HG02943 (cell line): ENCODE data around the gene PHAX.
"Not testable (repeated sequence)": the region's sequence is repeated elsewhere in the genome, so short reads cannot be mapped to it uniquely, and the experiment has no call there.

Source experiments
- ATAC-seq: cut with Tn5 transposase; IDR thresholded peaks from one replicate; pipeline ENCODE4 v1.9.1; 2021; ENCODE audit warnings: mild to moderate bottlenecking, low read depth, moderate library complexity; ENCODE audit not compliant: unreplicated experiment

The PHAX gene

DNA sequence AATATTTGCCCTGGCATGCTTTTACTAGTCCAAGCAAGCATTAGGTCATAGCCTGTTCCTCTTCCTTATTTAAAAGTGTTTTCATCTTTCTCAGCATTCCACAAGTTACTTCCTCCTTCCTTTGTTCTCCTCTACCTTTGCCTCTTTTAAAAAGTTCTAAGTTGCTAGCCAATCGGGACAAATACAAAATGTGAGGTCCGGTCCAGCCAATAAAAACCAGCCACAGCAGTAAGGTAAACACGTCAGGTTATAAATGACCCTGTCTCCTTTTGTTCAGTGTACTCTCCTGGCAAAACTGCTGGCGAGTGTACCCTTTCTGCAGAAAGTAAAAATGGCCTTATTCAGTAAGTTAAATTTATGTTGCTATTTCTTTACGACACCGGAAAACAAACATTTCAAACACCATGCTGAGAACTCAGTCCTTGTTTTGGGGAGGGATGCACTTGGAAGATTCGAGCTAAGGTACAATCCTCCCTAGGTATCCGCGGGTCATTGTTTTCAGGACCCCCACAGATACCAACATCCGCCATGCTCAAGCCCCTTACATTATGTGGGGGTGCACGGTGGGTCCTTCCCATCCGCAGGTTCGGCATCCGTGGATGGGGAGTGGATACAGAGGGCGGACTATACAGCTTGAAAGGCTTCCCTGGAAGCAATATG is 646 bp upstream of the PHAX start:
- not testable (repeated sequence) for ATAC-seq

- ATAC-seq = no peak
These were observed 2.8 kb downstream of the PHAX start for GRCh38 chr5:126603402-126603991.

DNA sequence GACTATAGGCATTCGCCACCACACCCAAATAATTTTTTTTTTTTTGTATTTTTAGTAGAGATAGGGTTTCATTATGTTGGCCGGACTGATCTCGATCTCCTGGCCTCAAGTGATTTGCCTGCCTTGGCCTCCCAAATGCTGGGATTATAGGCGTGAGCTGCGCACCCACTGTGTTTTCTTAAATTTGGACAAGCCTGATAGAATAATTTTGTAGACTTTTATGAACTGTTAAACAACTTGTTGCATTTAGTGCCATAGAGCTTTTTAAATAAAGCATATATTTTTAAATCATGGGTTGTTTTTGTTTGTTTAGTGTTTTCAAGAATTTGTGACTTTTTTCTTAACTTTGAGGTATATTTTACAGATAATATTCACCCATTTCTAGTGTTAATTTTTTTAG is 4.8 kb downstream of the PHAX start:
- no peak for ATAC-seq

- no peak for ATAC-seq
These were observed 9.4 kb downstream of the PHAX start for GRCh38 chr5:126610160-126610559.

GRCh38 chr5:126610616-126611015 is 9.9 kb downstream of the PHAX start:
- ATAC-seq = no peak

DNA sequence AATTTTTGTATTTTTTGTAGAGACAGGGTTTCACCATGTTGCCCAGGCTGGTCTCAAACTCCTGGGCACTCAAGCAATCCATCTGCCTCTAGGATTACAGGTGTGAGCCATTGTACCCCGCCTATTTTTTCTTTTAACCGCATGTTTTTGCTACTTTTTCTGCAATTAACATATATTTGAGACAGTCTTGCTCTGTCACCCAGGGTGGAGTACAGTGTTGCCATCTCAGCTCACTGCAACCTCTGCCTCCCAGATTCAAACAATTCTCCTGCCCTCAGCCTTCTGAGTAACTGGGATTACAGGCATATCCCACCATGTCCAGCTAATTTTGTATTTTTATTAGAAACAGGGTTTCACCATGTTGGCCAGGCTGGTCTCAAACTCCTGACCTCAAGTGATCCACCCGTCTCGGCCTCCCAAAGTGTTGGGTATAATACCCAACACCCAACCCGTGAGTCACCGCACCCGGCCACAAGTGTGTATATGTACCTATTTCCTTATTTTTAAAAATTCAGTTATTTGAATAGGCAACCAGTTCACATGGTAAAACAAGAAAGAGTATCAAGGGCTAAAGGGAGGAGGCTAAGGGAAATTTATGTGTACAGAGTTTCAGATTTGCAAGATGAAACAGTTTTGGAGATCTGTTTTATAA is 13.3 kb downstream of the PHAX start:
- ATAC-seq = no peak

DNA sequence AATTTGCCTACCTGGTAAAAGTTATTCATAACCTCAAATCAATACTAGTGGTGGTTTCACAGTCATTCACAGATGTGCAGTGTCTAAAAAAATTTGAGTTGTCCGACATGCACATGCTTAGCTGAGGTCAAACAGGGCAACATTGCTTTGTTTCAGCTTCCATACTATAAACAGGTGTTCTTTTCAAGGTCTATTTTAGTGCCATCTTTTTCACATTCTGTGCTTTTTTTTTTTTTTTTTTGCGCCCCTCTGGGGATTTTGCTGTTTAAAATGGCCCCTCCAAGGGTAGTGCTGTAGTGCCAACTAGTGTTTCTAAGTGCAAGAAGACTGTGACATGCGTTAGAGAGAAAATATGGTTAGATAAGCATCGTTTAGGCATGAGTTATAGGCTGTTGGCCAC is 14.5 kb downstream of the PHAX start:
- ATAC-seq = peak; percentile 92

DNA sequence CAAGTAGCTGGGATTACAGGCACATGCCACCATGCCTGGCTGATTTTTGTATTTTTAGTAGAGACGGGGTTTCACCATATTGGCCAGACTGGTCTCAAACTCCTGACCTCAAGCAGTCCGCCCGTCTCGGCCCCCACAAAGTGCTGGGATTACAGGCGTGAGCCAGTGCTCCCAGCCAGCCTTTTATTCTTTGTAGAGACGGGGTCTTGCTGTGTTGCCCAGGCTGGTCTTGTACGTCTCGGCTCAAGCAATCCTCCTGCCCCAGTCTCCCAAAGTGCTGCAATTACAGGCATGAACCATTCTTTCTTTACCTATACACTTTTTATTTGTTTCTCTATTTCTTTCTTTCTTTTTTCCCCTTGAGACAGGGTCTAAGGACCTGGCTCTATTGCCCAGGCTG is 16.9 kb downstream of the PHAX start:
- ATAC-seq = not testable (repeated sequence)

GRCh38 chr5:126619781-126620180 is 19.0 kb downstream of the PHAX start:
- ATAC-seq = no peak

DNA sequence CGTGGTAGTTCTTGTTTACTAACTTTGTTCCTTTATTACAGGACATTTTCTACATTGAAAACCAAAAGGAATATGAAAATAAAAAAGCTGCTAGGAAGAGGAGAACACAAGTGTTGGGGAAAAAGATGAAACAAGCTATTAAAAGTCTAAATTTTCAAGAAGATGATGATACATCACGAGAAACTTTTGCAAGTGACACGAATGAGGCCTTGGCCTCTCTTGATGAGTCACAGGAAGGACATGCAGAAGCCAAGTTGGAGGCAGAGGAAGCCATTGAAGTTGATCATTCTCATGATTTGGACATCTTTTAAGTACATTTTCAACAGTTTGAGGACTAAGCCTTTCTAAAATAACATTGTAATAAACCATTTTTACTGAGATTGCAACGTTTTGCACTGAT is 23.8 kb downstream of the PHAX start:
- no peak for ATAC-seq

- ATAC-seq = no peak
These were observed 27.4 kb downstream of the PHAX start for GRCh38 chr5:126628102-126628501.

DNA sequence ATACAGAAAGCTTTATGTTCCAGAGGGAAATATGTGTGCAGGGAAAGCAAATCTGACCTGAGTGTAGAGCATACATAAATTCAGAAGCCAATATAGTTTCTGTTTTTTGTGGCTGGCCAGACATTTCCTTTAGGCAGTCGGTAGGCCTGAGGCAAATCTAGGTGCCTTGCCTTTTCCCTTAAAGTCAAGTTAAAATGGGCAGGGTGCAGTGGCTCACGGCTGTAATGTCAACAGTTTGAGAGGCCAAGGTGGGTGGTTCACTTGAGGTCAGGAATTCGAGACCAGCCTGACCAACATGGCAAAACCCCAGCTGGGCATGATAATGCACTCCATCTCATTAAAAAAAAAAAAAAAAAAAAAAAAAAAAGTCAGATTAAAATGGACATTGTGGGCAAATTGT is 31.2 kb downstream of the PHAX start:
- ATAC-seq = no peak

GRCh38 chr5:126633552-126633951 is 32.8 kb downstream of the PHAX start:
- no peak for ATAC-seq

- no peak for ATAC-seq
These were observed 34.8 kb downstream of the PHAX start for GRCh38 chr5:126635585-126635984.

DNA sequence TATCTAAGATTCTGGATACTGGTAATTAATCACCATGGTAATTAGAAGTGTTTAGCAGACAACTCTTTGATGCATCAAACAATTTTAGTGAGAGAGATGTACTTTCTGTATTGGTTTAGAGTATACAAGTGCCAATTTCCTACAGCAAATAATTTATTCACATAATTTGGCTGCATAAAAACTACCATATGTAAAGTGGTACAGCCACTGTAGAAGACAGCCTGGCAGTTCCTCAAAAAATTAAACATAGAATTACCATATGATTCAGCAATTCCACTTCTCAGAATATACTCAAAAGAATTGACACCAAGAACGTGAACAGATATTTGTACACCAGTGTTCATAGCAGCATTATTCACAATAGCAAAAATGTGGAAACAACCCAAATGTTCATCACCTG is 36.2 kb downstream of the PHAX start:
- ATAC-seq = no peak

GRCh38 chr5:126640866-126641265 is 40.1 kb downstream of the PHAX start:
- ATAC-seq = no peak

DNA sequence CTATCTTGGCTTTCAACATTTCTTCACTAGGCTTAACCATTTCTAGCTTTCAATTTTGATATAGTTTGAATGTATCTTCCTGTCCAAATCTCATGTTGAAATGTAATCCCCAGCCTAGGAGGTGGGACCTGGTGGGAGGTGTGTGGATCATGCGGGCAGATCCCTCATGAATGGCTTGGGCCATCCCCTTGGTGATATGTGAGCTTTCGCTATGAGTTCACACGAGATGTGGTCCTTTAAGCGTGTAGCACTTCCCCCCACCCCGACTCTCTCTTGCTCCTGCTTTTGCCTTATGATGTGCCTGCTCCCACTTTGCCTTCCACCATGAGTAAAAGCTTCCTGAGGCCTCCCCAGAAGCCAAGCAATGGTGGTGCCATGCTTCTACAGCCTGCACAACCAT is 40.6 kb downstream of the PHAX start:
- ATAC-seq = no peak

GRCh38 chr5:126645132-126645531 is 44.4 kb downstream of the PHAX start:
- ATAC-seq = no peak

GRCh38 chr5:126647071-126647470 is 46.3 kb downstream of the PHAX start:
- no peak for ATAC-seq

GRCh38 chr5:126648471-126648870 is 47.7 kb downstream of the PHAX start:
- ATAC-seq = no peak

- ATAC-seq = not testable (repeated sequence)
These were observed 48.3 kb downstream of the PHAX start for GRCh38 chr5:126649057-126649456.

DNA sequence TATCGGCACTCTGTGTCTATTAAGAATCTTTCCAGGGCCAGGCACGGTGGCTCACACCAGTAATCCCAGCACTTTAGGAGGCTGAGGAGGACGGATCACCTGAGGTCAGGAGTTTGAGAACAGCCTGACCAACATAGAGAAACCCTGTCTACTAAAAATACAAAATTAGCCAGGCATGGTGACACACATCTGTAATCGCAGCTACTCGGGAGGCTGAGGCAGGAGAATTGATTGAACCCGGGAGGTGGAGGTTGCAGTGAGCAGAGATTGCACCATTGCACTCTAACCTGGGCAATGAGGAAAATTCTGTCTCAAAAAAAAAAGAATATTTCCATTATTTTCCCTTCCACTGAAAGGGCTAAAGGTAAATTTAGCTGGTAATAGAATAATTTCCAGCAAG is 49.0 kb downstream of the PHAX start:
- ATAC-seq = not testable (repeated sequence)
